NCI-H82 treated with DMSO at 0.1 percent for 48 hours (cell line): ENCODE measurements around the gene IQCM.

Experiments
- DNase-seq: peaks from one replicate; lab custom pipeline; 2025; ENCODE audit not compliant: unreplicated experiment; lab: John Stamatoyannopoulos, UW

Gene IQCM

GRCh38 chr4:149321438-149321837 lies 494.2 kb downstream of the IQCM start:
- DNase-seq = no peak

GRCh38 chr4:149311076-149311475 lies 504.6 kb downstream of the IQCM start:
- no peak for DNase-seq

GRCh38 chr4:149306537-149306936 lies 509.1 kb downstream of the IQCM start:
- DNase-seq = no peak
